DMS114 treated with DMSO at 0.1 percent for 48 hours (cell line): ENCODE measurements around the gene SEMA4D.

Source experiments
- DNase-seq: peaks from one replicate; lab custom pipeline; 2025; ENCODE audit not compliant: unreplicated experiment; lab: John Stamatoyannopoulos, UW

The SEMA4D gene

DNA sequence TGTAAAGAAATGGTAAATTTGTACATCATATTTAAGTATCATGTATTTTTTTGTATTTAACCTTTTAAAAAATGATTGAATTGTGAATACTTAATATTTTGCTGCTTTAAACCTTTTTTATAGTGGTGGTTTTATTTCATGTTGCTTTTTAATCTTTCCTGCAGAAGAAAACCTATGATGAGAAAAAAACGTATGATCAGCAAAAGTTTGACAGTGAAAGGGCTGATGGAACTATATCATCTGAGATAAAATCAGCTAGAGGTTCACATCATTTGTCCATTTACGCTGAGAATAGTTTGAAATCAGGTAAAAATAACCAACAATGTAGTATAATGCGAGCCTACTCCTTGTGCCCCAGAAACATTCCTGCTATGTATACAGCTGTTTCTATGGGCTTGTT, 172.2 kb downstream of the SEMA4D start:
- no peak for DNase-seq

DNA sequence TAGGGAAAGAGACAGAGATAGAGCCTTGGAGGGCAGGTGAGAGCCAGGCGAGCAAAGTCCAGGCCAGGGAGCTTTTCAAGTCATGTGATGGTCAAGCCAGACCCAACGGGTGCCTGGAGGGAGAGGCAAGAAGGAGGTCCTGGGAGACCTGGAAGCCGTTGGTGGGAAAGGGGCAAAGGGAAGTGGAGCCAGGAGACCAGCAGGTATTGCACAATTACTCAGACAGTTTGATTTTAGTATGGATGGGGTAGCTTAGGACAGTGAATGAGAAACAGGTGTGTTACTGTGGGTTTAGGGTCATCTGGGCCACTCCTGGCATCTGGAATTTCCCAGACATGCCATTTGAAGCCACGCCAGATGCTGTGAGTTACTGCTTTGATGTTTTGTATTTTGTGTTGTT, 174.5 kb downstream of the SEMA4D start:
- no peak for DNase-seq

DNA sequence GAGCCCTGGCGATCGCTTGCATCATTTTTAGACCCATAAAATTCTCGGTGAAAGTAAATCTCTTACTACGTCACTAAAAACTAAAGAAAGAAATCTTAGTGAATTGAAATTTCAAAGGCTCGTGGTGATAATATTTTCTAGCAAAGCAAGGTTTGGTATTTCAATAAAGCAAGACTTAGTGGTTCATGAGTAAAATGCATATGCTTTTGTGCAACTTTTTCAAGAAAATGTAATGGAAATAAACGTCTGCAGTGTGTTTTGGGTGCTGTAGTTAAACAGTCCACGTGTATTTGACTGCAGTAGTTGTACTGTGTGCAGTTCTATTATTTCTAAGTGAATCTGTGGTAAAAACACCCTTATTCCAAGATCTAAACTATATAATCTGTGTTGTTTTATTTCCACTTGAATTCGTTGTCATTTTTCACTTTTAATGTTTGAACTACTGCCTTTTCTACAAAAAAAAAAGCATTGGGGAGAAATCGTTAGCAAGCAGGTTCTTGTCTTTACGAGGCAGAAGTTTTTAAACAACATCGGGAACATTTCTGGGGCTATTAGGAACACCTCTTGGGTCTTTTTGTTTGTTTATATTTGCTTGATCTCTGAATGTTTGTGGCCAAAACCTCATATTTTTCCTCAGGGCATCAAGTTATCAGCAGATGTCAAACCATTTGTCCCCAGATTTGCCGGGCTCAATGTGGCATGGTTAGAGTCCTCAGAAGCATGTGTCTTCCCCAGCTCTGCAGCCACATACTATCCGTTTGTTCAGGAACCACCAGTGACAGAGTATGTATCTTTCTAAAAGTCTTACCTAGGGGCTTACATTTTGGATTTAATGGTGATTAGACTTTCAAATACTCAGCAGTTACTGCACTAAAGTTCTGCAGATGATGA, 178.7 kb downstream of the SEMA4D start:
- DNase-seq = no peak

DNA sequence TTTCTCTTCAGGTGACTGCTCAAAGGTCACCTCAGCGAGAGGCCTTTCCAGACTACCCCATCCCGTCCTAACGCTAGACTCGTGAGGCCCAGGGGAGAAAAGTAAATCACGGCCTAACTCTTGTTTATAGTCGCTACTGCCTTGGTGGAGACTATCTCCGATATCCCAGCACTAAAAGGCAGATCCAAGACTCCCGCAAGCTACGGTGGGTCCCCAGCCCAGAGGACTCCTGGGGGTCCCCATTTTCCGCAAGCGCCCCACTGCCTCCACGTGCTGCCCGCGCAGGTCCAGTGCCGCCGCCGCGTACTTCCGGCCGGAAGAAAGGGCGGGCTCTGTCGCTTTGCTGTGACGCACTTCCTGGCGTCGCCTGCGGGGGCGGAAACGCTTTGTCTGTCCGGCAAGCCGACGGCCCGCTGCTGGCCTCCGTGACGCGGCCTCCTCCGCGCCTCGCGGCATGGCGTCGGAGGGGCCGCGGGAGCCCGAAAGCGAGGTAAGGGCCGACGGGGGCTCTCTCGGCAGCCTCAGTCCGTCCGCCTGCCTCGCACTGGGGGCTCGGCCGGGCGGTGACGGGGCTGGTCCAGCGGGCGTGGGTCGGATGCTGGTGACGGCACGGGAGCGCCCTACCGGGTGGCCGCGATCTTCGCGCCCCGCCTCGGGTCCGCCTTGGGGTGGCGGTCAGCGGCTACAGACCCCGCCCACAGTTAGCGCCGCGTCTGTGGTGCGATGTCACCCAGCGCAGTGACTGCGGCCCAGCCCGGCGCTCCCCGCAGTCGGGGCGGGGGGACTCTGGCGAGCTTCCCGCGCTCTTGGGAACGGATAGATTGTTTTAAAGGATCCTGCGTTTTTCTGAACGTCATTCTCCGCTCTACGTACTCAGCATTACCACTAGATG, 179.5 kb downstream of the SEMA4D start, which contains the start of gene SECISBP2:
TSS of gene SECISBP2 (plus strand) at position 378 of the 892 bp plus-strand sequence. CDS start at position 455, 77 bp downstream.
- peak; percentile 78 for DNase-seq

DNA sequence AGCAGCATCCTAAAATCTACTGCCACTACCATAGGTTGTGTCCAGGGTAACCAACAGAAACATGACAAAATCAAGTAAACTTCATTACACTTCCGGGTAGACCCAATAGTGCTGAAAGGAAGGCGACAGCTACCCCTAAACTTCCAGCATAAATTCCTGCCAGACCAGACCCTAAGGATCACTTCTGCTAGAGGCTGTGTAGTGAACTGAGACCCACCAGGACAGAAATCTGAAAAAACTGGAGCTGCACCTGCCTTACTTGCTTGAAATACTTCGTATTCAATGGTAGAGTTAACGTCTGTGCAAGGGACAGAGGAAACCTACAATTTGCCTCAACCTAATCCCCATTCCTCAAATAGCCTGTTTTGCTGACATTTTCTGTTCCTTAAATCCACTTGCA, 180.6 kb downstream of the SEMA4D start:
- DNase-seq = no peak

DNA sequence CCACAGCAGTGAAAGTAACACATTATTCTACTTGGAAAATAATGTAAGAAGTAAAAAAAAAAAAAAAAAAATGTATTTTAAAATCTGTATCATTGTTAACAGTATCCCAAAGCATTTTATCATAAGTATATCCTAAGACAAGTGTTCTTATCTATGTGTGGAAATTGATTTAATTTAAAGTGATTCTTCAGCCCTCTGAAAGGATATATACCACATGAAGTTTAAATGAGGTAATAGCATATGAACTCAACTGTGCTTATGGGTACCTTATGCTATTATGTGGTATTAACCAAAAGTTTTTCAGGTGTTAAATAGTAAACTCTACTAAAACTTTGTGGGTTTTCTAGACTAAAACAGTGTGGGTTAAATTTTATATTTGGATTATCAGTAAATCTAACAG, 182.4 kb downstream of the SEMA4D start:
- no peak for DNase-seq

DNA sequence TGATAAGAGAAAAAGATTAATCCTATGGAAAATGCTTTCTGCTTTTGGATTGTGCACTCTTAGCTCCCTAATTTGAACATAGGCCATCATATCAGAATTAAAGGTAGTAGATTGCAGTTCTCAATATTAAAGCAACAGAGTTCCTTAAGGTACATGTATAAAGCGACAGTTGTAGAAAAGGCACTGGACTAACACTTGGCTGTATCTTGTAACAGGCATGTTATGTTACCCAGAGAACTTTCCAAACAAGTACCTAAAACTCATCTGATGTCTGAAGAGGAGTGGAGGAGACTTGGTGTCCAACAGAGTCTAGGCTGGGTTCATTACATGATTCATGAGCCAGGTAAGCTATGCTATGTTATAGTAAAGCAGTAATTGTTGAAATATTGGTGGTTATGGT, 183.0 kb downstream of the SEMA4D start:
- DNase-seq = no peak

DNA sequence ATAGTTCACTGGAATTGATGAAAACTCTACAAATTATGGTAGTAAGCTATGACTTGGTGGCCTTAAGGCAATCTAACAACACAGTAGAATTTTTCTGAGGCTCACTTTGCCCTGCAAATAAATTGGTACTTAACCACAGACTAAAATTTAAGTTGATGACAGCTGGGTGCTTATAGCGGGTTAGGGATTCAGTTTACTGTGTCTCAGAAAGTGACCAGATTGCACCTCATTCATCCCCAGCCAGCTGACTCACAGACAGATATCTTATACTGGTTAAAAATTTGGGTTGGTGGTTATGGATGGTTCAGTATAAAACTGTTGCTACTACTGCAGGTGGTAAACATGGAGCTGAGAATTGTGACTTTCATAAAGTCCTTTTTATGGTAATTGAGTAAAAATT, 184.1 kb downstream of the SEMA4D start:
- no peak for DNase-seq

DNA sequence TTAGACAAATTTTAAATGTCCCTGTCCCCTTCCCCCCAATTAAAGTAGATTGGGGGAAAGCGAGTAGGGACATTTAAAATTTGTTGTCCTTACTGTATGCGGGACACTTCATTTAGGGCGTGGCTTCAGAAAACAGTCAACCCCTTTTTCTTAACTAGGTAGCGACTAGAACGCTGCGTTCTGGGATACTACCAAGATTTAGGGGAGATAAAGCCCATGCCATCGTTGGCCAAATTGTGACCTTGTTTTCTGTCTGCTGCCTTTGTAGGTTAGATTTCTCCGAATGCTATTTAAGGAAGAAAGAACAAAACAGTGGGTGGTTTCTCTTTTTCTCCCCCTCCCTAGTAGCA, 185.7 kb downstream of the SEMA4D start:
- DNase-seq = no peak

DNA sequence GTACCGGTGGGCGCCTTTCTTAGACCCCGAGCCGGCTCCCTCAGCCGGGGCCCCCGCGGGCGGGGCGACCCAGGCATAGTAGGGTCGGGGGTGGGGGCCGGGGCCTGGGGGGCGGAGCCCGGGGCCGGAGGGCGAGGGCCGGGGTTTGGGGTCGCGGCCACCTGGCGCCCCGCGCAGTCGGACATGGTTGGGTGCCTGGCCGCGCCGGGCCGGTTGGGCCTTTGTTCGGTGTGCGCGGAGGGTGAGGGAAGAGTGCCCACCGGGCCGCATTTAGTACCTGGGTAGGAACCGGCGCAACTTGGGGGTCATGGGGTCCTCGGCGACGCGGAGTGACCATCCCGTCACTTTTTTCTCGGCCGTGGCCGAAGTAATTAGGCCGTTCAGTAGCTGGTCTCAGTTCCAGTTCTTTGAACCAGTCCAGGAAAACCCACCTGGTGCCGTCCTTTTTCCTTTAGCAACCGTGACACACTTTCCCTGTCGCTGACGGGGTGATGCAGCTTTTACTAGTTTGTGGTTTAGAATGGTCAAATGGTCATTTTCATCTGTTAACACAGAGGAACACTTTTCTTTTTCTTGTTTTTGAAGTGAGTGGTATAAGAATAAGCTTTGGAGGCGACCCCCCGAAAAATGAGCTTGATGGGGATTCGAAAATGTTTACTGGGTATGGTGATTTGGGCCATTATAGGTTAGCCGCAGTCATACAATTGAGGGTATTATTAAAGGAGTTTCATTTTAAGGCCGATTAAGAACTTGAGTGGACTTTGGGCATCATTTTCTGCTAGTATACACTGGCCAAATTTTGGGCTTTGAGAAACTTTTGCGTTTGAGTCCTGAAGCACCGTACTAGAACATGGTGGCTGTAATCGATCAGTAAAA, 186.3 kb downstream of the SEMA4D start:
- DNase-seq = no peak
